ENCODE results near the gene CCDC27.
"Not testable (repeated sequence)": the region's sequence is repeated elsewhere in the genome, so short reads cannot be mapped to it uniquely, and the experiment has no call there.

Gene CCDC27

DNA sequence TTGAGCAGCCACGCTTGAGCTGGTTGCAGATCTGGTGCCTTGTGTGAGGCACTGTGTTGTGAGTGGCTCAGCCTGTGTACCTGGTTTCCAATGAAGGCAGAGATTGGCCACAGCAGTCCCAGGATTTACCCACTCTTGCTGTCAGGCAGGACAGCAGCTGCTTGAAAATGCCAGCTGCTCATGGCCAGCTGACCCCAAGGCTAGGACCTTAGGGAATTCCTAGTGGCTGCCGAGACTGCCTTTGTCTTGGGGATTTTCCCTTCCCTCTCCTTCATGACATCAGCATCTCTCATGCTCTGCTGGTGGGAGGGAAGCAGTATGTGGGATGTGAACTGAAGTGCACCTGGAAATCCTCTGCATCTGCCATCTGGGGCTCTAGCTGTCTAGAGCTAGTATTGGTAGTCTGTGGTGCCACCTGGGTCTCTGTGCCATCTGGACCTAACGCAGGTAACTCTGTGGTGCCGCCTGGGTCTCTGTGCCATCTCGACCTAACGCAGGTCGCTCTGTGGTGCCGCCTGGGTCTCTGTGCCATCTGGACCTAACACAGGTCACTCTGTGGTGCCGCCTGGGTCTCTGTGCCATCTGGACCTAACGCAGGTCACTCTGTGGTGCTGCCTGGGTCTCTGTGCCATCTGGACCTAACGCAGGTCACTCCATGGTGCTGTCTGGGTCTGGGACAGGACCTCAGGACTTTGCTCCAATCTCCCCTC lies 47.9 kb downstream of the CCDC27 start:
- peaks cover 6% of the 10 kb centered on the region for H3K79me2 ChIP-seq
- H3K9ac ChIP-seq: no peak overlapping the region
- H3K27me3 ChIP-seq (ENCODE audit: control insufficient read depth, insufficient read depth, low read length): no peaks in the 10 kb centered on the region
- peaks cover 3% of the 10 kb centered on the region for H3K4me1 ChIP-seq
- H3K4me2 ChIP-seq (ENCODE audit: low read length): no peak overlapping the region
- no peak overlapping the region for H3K4me3 ChIP-seq (ENCODE audit: low read depth, low read length)
- no peak overlapping the region for H2AFZ ChIP-seq
- TF ChIP-seq CTCF (IDR thresholded peaks at IDR 0.05): no peak
- H3K36me3 ChIP-seq (ENCODE audit: control insufficient read depth, insufficient read depth, low read length): no peaks in the 10 kb centered on the region
- H3K9me3 ChIP-seq (ENCODE audit: control insufficient read depth, low read length): no peaks in the 10 kb centered on the region
- H3K27ac ChIP-seq: no peak overlapping the region

GRCh38 chr1:3800795-3801194 lies 48.5 kb downstream of the CCDC27 start:
- not testable (repeated sequence) for H3K9me3 ChIP-seq (ENCODE audit: control insufficient read depth, low read length); H3K9ac ChIP-seq; H3K4me3 ChIP-seq (ENCODE audit: low read depth, low read length); H3K27me3 ChIP-seq (ENCODE audit: control insufficient read depth, insufficient read depth, low read length); H3K36me3 ChIP-seq (ENCODE audit: control insufficient read depth, insufficient read depth, low read length); H2AFZ ChIP-seq; H3K79me2 ChIP-seq; H3K4me1 ChIP-seq; H3K27ac ChIP-seq; H3K4me2 ChIP-seq (ENCODE audit: low read length)

- no peak overlapping the region for H3K4me3 ChIP-seq (ENCODE audit: low read depth, low read length)
- no peaks in the 10 kb centered on the region for H3K27me3 ChIP-seq (ENCODE audit: control insufficient read depth, insufficient read depth, low read length)
- no peak for TF ChIP-seq CTCF (IDR thresholded peaks at IDR 0.05)
- H3K9me3 ChIP-seq (ENCODE audit: control insufficient read depth, low read length): no peaks in the 10 kb centered on the region
- no peak overlapping the region for H2AFZ ChIP-seq
- no peak overlapping the region for H3K4me2 ChIP-seq (ENCODE audit: low read length)
- H3K9ac ChIP-seq: no peak overlapping the region
- no peaks in the 10 kb centered on the region for H3K79me2 ChIP-seq
- H3K4me1 ChIP-seq: no peaks in the 10 kb centered on the region
- H3K36me3 ChIP-seq (ENCODE audit: control insufficient read depth, insufficient read depth, low read length): no peaks in the 10 kb centered on the region
- H3K27ac ChIP-seq: no peak overlapping the region
Measured at GRCh38 chr1:3803905-3804626, 51.8 kb downstream of the CCDC27 start.

- not testable (repeated sequence) for H3K4me2 ChIP-seq (ENCODE audit: low read length); H3K4me1 ChIP-seq; H3K27ac ChIP-seq; H3K9ac ChIP-seq; H2AFZ ChIP-seq; H3K27me3 ChIP-seq (ENCODE audit: control insufficient read depth, insufficient read depth, low read length); H3K9me3 ChIP-seq (ENCODE audit: control insufficient read depth, low read length); H3K36me3 ChIP-seq (ENCODE audit: control insufficient read depth, insufficient read depth, low read length); H3K4me3 ChIP-seq (ENCODE audit: low read depth, low read length); H3K79me2 ChIP-seq
Measured at GRCh38 chr1:3804627-3804944, 52.3 kb downstream of the CCDC27 start.

- H3K79me2 ChIP-seq: no peaks in the 10 kb centered on the region
- H3K9ac ChIP-seq: no peak overlapping the region
- H3K4me1 ChIP-seq: no peaks in the 10 kb centered on the region
- no peaks in the 10 kb centered on the region for H3K9me3 ChIP-seq (ENCODE audit: control insufficient read depth, low read length)
- H3K4me3 ChIP-seq (ENCODE audit: low read depth, low read length): no peak overlapping the region
- no peak overlapping the region for H3K27ac ChIP-seq
- no peaks in the 10 kb centered on the region for H3K27me3 ChIP-seq (ENCODE audit: control insufficient read depth, insufficient read depth, low read length)
- no peak overlapping the region for H2AFZ ChIP-seq
- no peak for TF ChIP-seq CTCF (IDR thresholded peaks at IDR 0.05)
- H3K36me3 ChIP-seq (ENCODE audit: control insufficient read depth, insufficient read depth, low read length): no peaks in the 10 kb centered on the region
- H3K4me2 ChIP-seq (ENCODE audit: low read length): no peak overlapping the region
Measured at GRCh38 chr1:3805038-3805437, 52.8 kb downstream of the CCDC27 start.
